Osteocyte (in vitro differentiated cells): Measurements from ENCODE around the gene ARF1. TPM values are rescaled to one million over a fixed set of nuclear protein-coding genes. Genes with fewer than 3 reads are reported as not detected.

Source experiments
- DNase-seq: peaks from one replicate; pipeline ENCODE4 v3.0.0; 2021; ENCODE audit warnings: mixed read lengths; ENCODE audit not compliant: unreplicated experiment; ENCODE audit errors: extremely low spot score
- H3K27ac Mint-ChIP-seq: one replicate; pipeline ENCODE4 v1.8.0; 2021; ENCODE audit warnings: mild to moderate bottlenecking, mixed read lengths; ENCODE audit not compliant: unreplicated experiment
- H3K27me3 Mint-ChIP-seq: one replicate; pipeline ENCODE4 v1.8.0; 2021; ENCODE audit warnings: mixed read lengths; ENCODE audit not compliant: unreplicated experiment
- H3K36me3 Mint-ChIP-seq: one replicate; pipeline ENCODE4 v1.8.0; 2021; ENCODE audit warnings: mixed read lengths; ENCODE audit not compliant: unreplicated experiment
- H3K4me1 Mint-ChIP-seq: one replicate; pipeline ENCODE4 v1.8.0; 2021; ENCODE audit warnings: mixed read lengths; ENCODE audit not compliant: unreplicated experiment
- H3K4me3 Mint-ChIP-seq: one replicate; pipeline ENCODE4 v1.8.0; 2021; ENCODE audit warnings: mild to moderate bottlenecking, moderate library complexity, mixed read lengths; ENCODE audit not compliant: unreplicated experiment
- H3K9me3 Mint-ChIP-seq: one replicate; pipeline ENCODE4 v1.8.0; 2021; ENCODE audit warnings: mixed read lengths; ENCODE audit not compliant: unreplicated experiment
- total RNA-seq: library from RNA; stranded (reverse); gene quantifications from 2 replicates; pipeline ENCODE4 v1.2.1, GENCODE V29; 2021
- TF ChIP-seq, protein P1 (sequence below): fragments of 200-600 bp; sonication (generic); IDR thresholded peaks from 2 replicates; pipeline ENCODE4 v1.5.0; 2021; ENCODE audit warnings: antibody characterized with exemption, mild to moderate bottlenecking, moderate library complexity

The ARF1 gene
- total RNA-seq, 1 donor from 2014 or later: 305 TPM

DNA sequence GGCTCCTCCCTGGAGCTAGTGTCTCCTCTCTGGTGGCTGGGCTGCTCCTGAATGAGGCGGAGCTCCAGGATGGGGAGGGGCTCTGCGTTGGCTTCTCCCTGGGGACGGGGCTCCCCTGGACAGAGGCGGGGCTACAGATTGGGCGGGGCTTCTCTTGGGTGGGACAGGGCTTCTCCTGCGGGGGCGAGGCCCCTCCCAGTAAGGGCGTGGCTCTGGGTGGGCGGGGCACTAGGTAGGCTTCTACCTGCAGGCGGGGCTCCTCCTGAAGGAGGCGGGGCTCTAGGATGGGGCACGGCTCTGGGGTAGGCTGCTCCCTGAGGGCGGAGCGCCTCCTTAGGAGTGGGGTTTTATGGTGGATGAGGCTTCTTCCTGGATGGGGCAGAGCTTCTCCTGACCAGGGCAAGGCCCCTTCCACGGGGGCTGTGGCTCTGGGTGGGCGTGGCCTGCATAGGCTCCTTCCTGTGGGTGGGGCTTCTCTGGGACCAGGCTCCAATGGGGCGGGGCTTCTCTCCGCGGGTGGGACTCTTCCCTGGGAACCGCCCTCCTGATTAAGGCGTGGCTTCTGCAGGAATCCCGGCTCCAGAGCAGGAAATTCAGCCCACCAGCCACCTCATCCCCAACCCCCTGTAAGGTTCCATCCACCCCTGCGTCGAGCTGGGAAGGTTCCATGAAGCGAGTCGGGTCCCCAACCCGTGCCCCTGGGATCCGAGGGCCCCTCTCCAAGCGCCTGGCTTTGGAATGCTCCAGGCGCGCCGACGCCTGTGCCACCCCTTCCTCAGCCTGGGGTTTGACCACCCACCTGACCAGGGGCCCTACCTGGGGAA lies 22.7 kb upstream of the ARF1 start:
- TF ChIP-seq, protein P1, sequence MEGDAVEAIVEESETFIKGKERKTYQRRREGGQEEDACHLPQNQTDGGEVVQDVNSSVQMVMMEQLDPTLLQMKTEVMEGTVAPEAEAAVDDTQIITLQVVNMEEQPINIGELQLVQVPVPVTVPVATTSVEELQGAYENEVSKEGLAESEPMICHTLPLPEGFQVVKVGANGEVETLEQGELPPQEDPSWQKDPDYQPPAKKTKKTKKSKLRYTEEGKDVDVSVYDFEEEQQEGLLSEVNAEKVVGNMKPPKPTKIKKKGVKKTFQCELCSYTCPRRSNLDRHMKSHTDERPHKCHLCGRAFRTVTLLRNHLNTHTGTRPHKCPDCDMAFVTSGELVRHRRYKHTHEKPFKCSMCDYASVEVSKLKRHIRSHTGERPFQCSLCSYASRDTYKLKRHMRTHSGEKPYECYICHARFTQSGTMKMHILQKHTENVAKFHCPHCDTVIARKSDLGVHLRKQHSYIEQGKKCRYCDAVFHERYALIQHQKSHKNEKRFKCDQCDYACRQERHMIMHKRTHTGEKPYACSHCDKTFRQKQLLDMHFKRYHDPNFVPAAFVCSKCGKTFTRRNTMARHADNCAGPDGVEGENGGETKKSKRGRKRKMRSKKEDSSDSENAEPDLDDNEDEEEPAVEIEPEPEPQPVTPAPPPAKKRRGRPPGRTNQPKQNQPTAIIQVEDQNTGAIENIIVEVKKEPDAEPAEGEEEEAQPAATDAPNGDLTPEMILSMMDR: no peak
- no peak overlapping the region for H3K27ac Mint-ChIP-seq
- no peak overlapping the region for H3K4me3 Mint-ChIP-seq
- peaks cover 50% of the 10 kb centered on the region for H3K27me3 Mint-ChIP-seq
- no peak for DNase-seq
- H3K4me1 Mint-ChIP-seq: peaks cover 3% of the 10 kb centered on the region
- no peaks in the 10 kb centered on the region for H3K36me3 Mint-ChIP-seq
- no peaks in the 10 kb centered on the region for H3K9me3 Mint-ChIP-seq

DNA sequence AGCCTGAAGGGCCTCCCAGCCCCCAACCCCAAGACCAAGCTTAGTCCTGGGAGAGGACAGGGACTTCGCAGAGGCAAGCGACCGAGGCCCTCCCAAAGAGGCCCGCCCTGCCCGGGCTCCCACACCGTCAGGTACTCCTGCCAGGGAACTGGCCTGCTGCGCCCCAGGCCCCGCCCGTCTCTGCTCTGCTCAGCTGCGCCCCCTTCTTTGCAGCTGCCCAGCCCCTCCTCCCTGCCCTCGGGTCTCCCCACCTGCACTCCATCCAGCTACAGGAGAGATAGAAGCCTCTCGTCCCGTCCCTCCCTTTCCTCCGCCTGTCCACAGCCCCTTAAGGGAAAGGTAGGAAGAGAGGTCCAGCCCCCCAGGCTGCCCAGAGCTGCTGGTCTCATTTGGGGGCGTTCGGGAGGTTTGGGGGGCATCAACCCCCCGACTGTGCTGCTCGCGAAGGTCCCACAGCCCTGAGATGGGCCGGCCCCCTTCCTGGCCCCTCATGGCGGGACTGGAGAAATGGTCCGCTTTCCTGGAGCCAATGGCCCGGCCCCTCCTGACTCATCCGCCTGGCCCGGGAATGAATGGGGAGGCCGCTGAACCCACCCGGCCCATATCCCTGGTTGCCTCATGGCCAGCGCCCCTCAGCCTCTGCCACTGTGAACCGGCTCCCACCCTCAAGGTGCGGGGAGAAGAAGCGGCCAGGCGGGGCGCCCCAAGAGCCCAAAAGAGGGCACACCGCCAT lies 21.9 kb upstream of the ARF1 start:
- DNase-seq: no peak
- Mint-ChIP-seq H3K4me1 (peaks cover 3% of the 10 kb centered on the region), H3K27me3 (peaks cover 46% of the 10 kb centered on the region), H3K4me3 (no peak overlapping the region), H3K27ac (no peak overlapping the region), H3K9me3 (no peaks in the 10 kb centered on the region), H3K36me3 (no peaks in the 10 kb centered on the region)
- TF ChIP-seq, protein P1: no peak

DNA sequence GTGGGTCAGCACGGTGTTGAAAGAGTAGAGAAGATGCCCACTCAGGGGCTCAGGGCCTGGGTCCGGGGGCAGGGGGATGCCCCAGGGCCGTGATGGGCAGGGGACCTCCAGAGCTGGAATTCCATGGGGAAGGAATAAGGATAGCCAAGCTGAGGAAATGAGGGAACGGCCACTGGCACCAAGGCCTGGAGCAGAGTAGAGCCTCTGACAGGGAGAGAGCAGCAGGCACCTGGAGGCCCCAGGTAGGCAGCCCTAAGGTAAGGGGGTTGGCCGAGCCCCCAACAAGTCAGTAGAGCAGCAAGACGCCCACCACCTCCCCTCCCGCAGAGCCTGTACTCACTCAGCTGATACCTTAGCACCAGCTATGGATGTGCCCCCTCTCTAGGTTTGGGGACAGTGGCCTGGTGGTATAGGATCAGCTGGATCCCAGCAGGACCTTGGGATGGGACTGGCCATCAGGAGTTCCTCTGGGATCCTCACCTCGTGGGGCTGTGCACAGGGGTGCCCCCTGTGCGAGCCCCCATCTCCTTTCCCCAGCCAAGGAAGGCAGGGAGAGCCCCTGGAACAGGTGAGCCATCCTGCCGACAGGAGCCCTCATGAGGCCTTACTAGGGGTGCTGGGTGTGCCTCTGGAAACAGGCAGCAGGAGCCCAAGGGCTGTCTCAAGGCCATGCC lies 21.0 kb upstream of the ARF1 start:
- Mint-ChIP-seq H3K36me3 (no peaks in the 10 kb centered on the region), H3K27ac (no peak overlapping the region), H3K4me1 (peaks cover 3% of the 10 kb centered on the region), H3K27me3 (peaks cover 41% of the 10 kb centered on the region), H3K9me3 (no peaks in the 10 kb centered on the region), H3K4me3 (no peak overlapping the region)
- DNase-seq: no peak
- TF ChIP-seq, protein P1: no peak

DNA sequence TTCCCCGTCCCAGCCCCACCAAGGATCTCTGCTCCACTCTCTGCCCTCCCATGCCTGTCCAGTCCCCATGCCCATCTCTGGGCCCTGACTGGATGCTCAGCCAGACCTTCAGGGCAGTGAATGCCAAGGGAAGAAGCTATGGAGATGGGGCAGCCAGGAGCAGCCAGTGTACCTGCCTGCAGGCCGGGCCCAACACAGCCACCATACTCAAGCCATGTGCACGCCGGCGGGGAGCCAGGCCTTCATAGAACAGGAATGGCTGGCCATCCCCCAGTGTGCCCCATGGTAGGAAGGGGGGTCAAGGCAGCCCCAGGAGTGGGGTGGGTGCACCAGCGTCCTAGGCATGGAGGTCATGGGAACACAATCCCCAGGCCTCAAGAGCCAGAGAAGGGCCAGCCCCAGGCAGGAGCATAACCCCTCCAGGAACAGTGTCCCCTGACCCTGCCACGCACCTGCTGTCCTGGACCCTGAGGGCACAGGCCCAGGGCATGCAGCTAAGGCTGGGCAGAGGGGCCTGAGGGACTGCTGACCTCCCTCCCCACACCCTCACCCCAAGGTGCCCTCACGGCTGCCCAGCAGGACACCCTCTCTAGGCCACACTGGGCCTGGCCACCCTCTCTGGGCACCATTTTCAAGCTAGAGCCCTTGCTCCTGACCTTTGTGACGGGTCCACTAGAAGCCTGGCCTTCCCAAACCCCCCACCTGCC lies 20.3 kb upstream of the ARF1 start:
- no peak overlapping the region for H3K27ac Mint-ChIP-seq
- DNase-seq: no peak
- H3K36me3 Mint-ChIP-seq: no peaks in the 10 kb centered on the region
- H3K4me3 Mint-ChIP-seq: no peak overlapping the region
- H3K9me3 Mint-ChIP-seq: no peaks in the 10 kb centered on the region
- peaks cover 3% of the 10 kb centered on the region for H3K4me1 Mint-ChIP-seq
- peaks cover 41% of the 10 kb centered on the region for H3K27me3 Mint-ChIP-seq
- TF ChIP-seq, protein P1: no peak
